Astrocyte of the cerebellum (primary cell): ENCODE data around the gene INPP4A.

Experiments
- DNase-seq: peaks from one replicate; pipeline ENCODE4 v3.0.0-alpha.2; 2011; ENCODE audit warnings: low read depth
- H3K4me3 ChIP-seq: 2 replicates; pipeline ENCODE4 v1.5.1; 2011; ENCODE audit warnings: mild to moderate bottlenecking, low read depth, low read length, moderate library complexity
- CTCF ChIP-seq: IDR thresholded peaks from 2 replicates; pipeline ENCODE4 v1.5.1; 2012; ENCODE audit warnings: low read length, low read depth, moderate library complexity, mild to moderate bottlenecking; ENCODE audit errors: missing control alignments
- in situ Hi-C: cut with HindIII; loops from 2 replicates; pipeline ENCODE4 v1.10.0; 2017; ENCODE audit warnings: low sequenced_read_pairs

Gene INPP4A

GRCh38 chr2:98569915-98570314 is 125.3 kb downstream of the INPP4A start:
- no peak for TF ChIP-seq CTCF
- in situ Hi-C loops = no loop called here
- no peak overlapping the region for H3K4me3 ChIP-seq
- DNase-seq = no peak

GRCh38 chr2:98570356-98570755 is 125.7 kb downstream of the INPP4A start:
- DNase-seq = no peak
- no peak for TF ChIP-seq CTCF
- no peak overlapping the region for H3K4me3 ChIP-seq
- in situ Hi-C loops = no loop called here

- TF ChIP-seq CTCF = no peak
- H3K4me3 ChIP-seq = no peak overlapping the region
- in situ Hi-C loops = no loop called here
- DNase-seq = no peak
These were observed 126.6 kb downstream of the INPP4A start for GRCh38 chr2:98571121-98571701.

- no peak for DNase-seq
- H3K4me3 ChIP-seq = no peak overlapping the region
- no peak for TF ChIP-seq CTCF
- in situ Hi-C loops = no loop called here
These were observed 127.1 kb downstream of the INPP4A start for GRCh38 chr2:98571796-98572195.

- in situ Hi-C loops = no loop called here
- DNase-seq = no peak
- no peak for TF ChIP-seq CTCF
- H3K4me3 ChIP-seq = no peak overlapping the region
These were observed 127.6 kb downstream of the INPP4A start for GRCh38 chr2:98572211-98572610.

- no peak overlapping the region for H3K4me3 ChIP-seq
- TF ChIP-seq CTCF = no peak
- DNase-seq = no peak
- in situ Hi-C loops = no loop called here
These were observed 128.0 kb downstream of the INPP4A start for GRCh38 chr2:98572676-98573075.
